Spinal cord (tissue), 10 donors: Measurements from ENCODE around the gene MIA3. TPM values are rescaled to one million over a fixed set of nuclear protein-coding genes. Genes with fewer than 3 reads are reported as not detected.
A peak's percentile ranks its signal among the peaks of the same experiment; 100 is the strongest.

Source experiments
- DNase-seq, 6 donors: peaks; one replicate each; pipeline versions ENCODE4 v3.0.0 to v3.0.0-alpha.2; 2013 to 2015; ENCODE audit warnings: low spot score in 6 of 6, low read depth in 4 of 6
- H3K27ac ChIP-seq: one replicate; pipeline ENCODE4 v1.5.1; 2013; ENCODE audit warnings: low read depth, low read length, control low read depth
- H3K27me3 ChIP-seq: one replicate; pipeline ENCODE4 v1.6.1; 2013; ENCODE audit warnings: low read length; ENCODE audit not compliant: control insufficient read depth, insufficient read depth
- H3K36me3 ChIP-seq: one replicate; pipeline ENCODE4 v1.6.1; 2013; ENCODE audit warnings: low read length; ENCODE audit not compliant: control insufficient read depth, insufficient read depth
- H3K4me1 ChIP-seq: one replicate; pipeline ENCODE4 v1.6.1; 2013; ENCODE audit warnings: low read length; ENCODE audit not compliant: control insufficient read depth, insufficient read depth
- H3K4me3 ChIP-seq: one replicate; pipeline ENCODE4 v1.5.1; 2013; ENCODE audit warnings: low read depth, low read length, control low read depth
- H3K9me3 ChIP-seq: one replicate; pipeline ENCODE4 v1.6.1; 2013; ENCODE audit warnings: low read length; ENCODE audit not compliant: control insufficient read depth, insufficient read depth
- WGBS: methylation state at CpG from one replicate; pipeline ENCODE4 v1.1.5; 2013; ENCODE audit warnings: missing lambda C conversion rate; ENCODE audit not compliant: insufficient coverage; 5-methylcytosine and 5-hydroxymethylcytosine counted together
- polyA plus RNA-seq, 2 donors: library from polyadenylated mRNA; unstranded; fragments of 120-200 nt; gene quantifications; one replicate each; pipeline ENCODE4 v1.2.1, GENCODE V29; 2013; ENCODE audit not compliant: insufficient read length in 2 of 2
- total RNA-seq, 2 donors: library from RNA; depleted of rRNA in 1 of 2; stranded (reverse); fragments of 120-200 nt in 1 of 2; fragments of >200 nt in 1 of 2; gene quantifications; one replicate each; pipeline versions ENCODE4 v1.2.3 to v1.2.4, GENCODE V29; 2013 to 2014
- donor health status: healthy.

Gene MIA3
- total and polyA plus RNA-seq, 4 donors, result 65.8 to 119 (median 90.5) TPM

DNA sequence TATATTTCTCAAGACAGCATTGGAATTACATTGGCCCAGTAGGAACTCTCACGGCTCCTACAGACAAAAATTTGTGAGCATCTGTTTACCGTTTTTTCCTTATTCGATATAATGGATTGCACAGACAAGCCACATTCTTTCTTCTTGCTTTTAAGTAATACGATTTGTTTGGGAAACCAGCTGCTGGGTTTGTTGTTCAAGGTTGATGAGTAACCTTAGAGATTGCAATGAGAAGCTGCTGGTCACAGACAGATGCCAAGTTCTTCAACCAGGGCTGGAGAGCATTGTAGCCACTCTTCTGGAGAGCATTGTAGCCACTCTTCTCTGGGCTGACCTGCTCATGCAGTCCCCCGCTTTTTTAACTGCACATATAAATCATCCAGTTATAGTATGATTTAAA is 1.4 kb upstream of the MIA3 start:
- Histone ChIP-seq H3K4me1 (peaks cover 8% of the 10 kb centered on the region), H3K9me3 (no peaks in the 10 kb centered on the region), H3K36me3 (no peaks in the 10 kb centered on the region), H3K27ac (no peak overlapping the region), H3K27me3 (no peaks in the 10 kb centered on the region), H3K4me3 (no peak overlapping the region)
- WGBS, result 33% methylated on average over 1 of the region's 5 CpGs
- peak in 2 of 6 donors; percentile 13 to 22 for DNase-seq

- DNase-seq, result peak; percentile 71 to 97 (median 82)
- under 1% methylated on average over 26 of the region's 37 CpGs for WGBS
- no peaks in the 10 kb centered on the region for H3K27me3 ChIP-seq
- no peaks in the 10 kb centered on the region for H3K9me3 ChIP-seq
- peaks cover 8% of the 10 kb centered on the region for H3K4me1 ChIP-seq
- H3K4me3 ChIP-seq, result peak overlapping the region; percentile 72
- peak overlapping the region; percentile 65 for H3K27ac ChIP-seq
- peaks cover 6% of the 10 kb centered on the region for H3K36me3 ChIP-seq
Measured at GRCh38 chr1:222617367-222617951, 438 bp upstream of the MIA3 start.

- Histone ChIP-seq H3K9me3 (no peaks in the 10 kb centered on the region), H3K27ac (no peak overlapping the region), H3K4me3 (peak overlapping the region; percentile 47), H3K36me3 (peaks cover 6% of the 10 kb centered on the region), H3K4me1 (peaks cover 8% of the 10 kb centered on the region), H3K27me3 (no peaks in the 10 kb centered on the region)
- WGBS, result 10% methylated on average over 16 of the region's 20 CpGs
- peak in 2 of 6 donors; percentile 55 to 70 for DNase-seq
Measured at GRCh38 chr1:222618880-222619596, 1.1 kb downstream of the MIA3 start.

GRCh38 chr1:222620566-222620965 is 2.7 kb downstream of the MIA3 start:
- Histone ChIP-seq H3K4me3 (no peak overlapping the region), H3K9me3 (no peaks in the 10 kb centered on the region), H3K27ac (no peak overlapping the region), H3K36me3 (peaks cover 11% of the 10 kb centered on the region), H3K27me3 (no peaks in the 10 kb centered on the region), H3K4me1 (peaks cover 8% of the 10 kb centered on the region)
- no CpG with 5 or more reads among the region's 2 CpGs for WGBS
- no peak for DNase-seq

- H3K9me3 ChIP-seq, result no peaks in the 10 kb centered on the region
- DNase-seq, result no peak
- H3K4me1 ChIP-seq, result peaks cover 3% of the 10 kb centered on the region
- peaks cover 16% of the 10 kb centered on the region for H3K36me3 ChIP-seq
- 80% methylated on average over 1 of the region's 5 CpGs for WGBS
- no peak overlapping the region for H3K4me3 ChIP-seq
- H3K27me3 ChIP-seq, result no peaks in the 10 kb centered on the region
- no peak overlapping the region for H3K27ac ChIP-seq
Measured at GRCh38 chr1:222622765-222623164, 4.9 kb downstream of the MIA3 start.

GRCh38 chr1:222623458-222623857 is 5.6 kb downstream of the MIA3 start:
- no peak overlapping the region for H3K4me3 ChIP-seq
- H3K9me3 ChIP-seq, result no peaks in the 10 kb centered on the region
- no peak for DNase-seq
- H3K4me1 ChIP-seq, result peaks cover 3% of the 10 kb centered on the region
- H3K36me3 ChIP-seq, result peaks cover 16% of the 10 kb centered on the region
- H3K27ac ChIP-seq, result no peak overlapping the region
- no peaks in the 10 kb centered on the region for H3K27me3 ChIP-seq

DNA sequence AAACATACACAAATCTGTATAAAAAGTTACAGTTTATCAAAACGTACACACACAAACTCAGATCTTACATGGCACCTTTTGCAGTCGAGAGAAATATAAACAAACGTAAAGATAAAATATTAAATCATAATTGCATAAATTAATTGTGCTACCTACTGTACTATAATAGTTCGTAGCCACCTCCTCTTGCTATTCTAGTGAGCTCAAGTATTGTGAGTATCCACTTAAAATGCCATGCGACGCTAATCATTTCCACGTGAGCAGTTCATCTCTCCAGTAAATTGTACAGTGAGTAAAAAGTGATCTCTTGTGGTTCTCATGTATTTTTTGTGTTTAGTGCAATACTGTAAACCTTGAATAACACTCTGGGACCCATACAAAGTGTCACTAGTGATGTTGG is 6.3 kb downstream of the MIA3 start:
- Histone ChIP-seq H3K4me3 (no peak overlapping the region), H3K9me3 (no peaks in the 10 kb centered on the region), H3K36me3 (peaks cover 22% of the 10 kb centered on the region), H3K27ac (no peak overlapping the region), H3K4me1 (no peaks in the 10 kb centered on the region), H3K27me3 (no peaks in the 10 kb centered on the region)
- no peak for DNase-seq
- WGBS, result 100% methylated on average over 3 of the region's 7 CpGs

DNA sequence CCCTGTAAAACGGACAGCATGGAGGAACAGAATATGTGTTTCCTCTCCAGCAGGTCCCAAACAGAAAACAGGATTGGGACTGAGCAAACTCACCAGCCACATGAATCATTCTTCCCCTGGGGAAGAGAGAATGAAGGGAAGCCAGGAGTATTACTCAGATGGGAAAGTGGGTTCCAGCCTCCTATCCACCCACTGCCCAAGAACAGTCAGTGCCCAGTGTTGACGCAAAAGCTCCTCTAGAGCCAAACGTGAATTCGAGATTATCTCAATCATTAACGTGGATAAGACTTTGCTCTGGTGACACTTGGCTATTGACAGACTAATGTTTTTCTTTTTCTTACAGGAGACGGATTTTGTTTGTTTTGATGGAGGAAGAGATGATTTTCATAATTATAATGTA is 9.3 kb downstream of the MIA3 start:
- Histone ChIP-seq H3K27ac (no peak overlapping the region), H3K27me3 (no peaks in the 10 kb centered on the region), H3K36me3 (peaks cover 30% of the 10 kb centered on the region), H3K9me3 (no peaks in the 10 kb centered on the region), H3K4me3 (no peak overlapping the region), H3K4me1 (no peaks in the 10 kb centered on the region)
- DNase-seq, result no peak
- 100% methylated on average over 3 of the region's 6 CpGs for WGBS

DNA sequence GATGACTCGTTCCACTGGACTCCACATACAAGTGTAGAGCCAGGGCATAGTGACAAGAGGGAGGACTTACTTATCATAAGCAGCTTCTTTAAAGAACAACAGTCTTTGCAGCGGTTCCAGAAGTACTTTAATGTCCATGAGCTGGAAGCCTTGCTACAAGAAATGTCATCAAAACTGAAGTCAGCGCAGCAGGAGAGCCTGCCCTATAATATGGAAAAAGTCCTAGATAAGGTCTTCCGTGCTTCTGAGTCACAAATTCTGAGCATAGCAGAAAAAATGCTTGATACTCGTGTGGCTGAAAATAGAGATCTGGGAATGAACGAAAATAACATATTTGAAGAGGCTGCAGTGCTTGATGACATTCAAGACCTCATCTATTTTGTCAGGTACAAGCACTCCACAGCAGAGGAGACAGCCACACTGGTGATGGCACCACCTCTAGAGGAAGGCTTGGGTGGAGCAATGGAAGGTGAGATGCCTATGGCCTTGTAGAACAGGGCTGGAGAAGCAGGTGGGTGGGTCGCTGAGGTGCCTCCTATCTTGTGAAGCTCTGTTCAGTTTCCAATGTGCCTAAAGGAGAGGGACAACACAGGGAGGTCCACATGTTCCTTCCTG is 12.1 kb downstream of the MIA3 start:
- H3K27ac ChIP-seq, result no peak overlapping the region
- H3K9me3 ChIP-seq, result no peaks in the 10 kb centered on the region
- WGBS, result 100% methylated on average over 7 of the region's 7 CpGs
- H3K4me3 ChIP-seq, result no peak overlapping the region
- H3K4me1 ChIP-seq, result no peaks in the 10 kb centered on the region
- DNase-seq, result no peak
- H3K36me3 ChIP-seq, result peaks cover 37% of the 10 kb centered on the region
- H3K27me3 ChIP-seq, result no peaks in the 10 kb centered on the region
